ENCODE measurements around the gene SPAST. TPM values are rescaled to one million over a fixed set of nuclear protein-coding genes. Genes with fewer than 3 reads are reported as not detected.
"Not testable (repeated sequence)": the region's sequence is repeated elsewhere in the genome, so short reads cannot be mapped to it uniquely, and the experiment has no call there.

The SPAST gene, protein sequence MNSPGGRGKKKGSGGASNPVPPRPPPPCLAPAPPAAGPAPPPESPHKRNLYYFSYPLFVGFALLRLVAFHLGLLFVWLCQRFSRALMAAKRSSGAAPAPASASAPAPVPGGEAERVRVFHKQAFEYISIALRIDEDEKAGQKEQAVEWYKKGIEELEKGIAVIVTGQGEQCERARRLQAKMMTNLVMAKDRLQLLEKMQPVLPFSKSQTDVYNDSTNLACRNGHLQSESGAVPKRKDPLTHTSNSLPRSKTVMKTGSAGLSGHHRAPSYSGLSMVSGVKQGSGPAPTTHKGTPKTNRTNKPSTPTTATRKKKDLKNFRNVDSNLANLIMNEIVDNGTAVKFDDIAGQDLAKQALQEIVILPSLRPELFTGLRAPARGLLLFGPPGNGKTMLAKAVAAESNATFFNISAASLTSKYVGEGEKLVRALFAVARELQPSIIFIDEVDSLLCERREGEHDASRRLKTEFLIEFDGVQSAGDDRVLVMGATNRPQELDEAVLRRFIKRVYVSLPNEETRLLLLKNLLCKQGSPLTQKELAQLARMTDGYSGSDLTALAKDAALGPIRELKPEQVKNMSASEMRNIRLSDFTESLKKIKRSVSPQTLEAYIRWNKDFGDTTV
- total RNA-seq = 18.4 and 18.5 TPM in 2 replicates

DNA sequence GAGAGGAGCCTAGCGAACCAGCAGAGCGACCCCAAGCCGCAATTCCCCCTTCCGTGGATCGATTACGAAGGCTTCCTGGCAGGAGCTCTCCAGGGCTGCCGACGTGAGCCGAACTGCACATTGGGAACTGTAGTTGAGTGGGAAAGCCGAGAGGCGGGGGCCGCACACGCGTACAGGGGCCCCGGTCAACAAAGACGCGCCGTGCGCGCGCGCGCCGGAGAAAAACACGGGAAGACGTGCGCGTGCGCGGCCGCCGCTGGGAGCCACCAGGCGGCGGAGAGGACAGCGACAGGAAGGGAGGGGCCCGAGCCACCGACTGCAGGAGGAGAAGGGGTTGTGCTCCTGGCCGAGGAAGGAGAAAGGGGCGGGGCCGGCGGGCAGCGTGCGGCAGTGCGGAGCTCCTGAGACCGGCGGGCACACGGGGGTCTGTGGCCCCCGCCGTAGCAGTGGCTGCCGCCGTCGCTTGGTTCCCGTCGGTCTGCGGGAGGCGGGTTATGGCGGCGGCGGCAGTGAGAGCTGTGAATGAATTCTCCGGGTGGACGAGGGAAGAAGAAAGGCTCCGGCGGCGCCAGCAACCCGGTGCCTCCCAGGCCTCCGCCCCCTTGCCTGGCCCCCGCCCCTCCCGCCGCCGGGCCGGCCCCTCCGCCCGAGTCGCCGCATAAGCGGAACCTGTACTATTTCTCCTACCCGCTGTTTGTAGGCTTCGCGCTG is at the start of gene SPAST:
Gene SPAST, plus strand, starts transcription at position 247 of the 711 bp plus-strand sequence. Its CDS starts 276 bp downstream, at position 523.
- no peaks in the 10 kb centered on the region for H3K27me3 Mint-ChIP-seq (ENCODE audit: low read depth)
- peak; percentile 95 for DNase-seq (ENCODE audit: low spot score)
- H3K4me3 Mint-ChIP-seq (ENCODE audit: low read depth) = peak within 1 kb of the TSS; percentile 96
- H3K36me3 Mint-ChIP-seq (ENCODE audit: low read depth) = peaks cover 5% of the 10 kb centered on the region
- intact Hi-C loops (cut with micrococcal nuclease) = loop anchor here (1.0 kb wide), 5 partner anchors 24 to 294 kb away; partner anchors contain the start of genes BIRC6, DPY30, MEMO1 and SLC30A6
- H3K27ac Mint-ChIP-seq = peak within 1 kb of the TSS; percentile 89
- no peaks in the 10 kb centered on the region for H3K9me3 Mint-ChIP-seq
- H3K4me1 Mint-ChIP-seq (ENCODE audit: low read depth) = peaks cover 18% of the 10 kb centered on the region

DNA sequence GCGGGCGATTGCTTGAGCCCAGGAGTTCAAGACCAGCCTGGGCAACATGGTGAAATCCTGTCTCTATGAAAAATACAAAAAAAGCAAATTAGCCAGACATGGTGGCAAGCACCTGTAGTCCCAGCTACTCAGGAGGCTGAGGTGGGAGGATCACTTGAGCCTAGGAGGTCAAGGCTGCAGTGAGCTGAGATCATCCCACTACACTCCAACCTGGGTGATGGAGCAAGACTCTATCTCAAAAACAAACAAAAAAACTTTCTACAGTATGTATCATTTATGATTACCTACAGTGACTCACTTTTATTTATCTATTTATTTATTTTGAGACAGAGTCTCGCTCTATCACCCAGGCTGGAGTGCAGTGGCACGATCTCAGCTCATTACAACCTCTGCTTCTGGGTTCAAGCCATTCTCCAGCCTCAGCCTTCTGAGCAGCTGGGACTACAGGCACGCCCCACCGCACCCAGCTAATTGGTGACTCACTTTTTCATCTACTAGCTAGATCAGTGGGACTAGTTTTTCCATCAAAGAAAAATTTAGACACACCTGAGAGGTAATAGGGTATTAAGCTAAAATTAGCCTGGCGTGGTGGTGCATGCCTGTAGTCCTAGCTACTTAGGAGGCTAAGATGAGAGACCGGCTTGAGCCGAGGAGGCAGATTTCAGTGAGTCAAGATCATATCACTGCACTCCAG is 44.4 kb upstream of the SPAST start:
- not testable (repeated sequence) for H3K27ac Mint-ChIP-seq; H3K4me3 Mint-ChIP-seq (ENCODE audit: low read depth); DNase-seq (ENCODE audit: low spot score); H3K4me1 Mint-ChIP-seq (ENCODE audit: low read depth); H3K27me3 Mint-ChIP-seq (ENCODE audit: low read depth); H3K9me3 Mint-ChIP-seq
- intact Hi-C loops (cut with micrococcal nuclease) = loop anchor here (10.0 kb wide), 1 partner anchor 336 kb away; the partner anchor contains the start of gene BIRC6
- H3K36me3 Mint-ChIP-seq (ENCODE audit: low read depth) = peaks cover 24% of the 10 kb centered on the region

DNA sequence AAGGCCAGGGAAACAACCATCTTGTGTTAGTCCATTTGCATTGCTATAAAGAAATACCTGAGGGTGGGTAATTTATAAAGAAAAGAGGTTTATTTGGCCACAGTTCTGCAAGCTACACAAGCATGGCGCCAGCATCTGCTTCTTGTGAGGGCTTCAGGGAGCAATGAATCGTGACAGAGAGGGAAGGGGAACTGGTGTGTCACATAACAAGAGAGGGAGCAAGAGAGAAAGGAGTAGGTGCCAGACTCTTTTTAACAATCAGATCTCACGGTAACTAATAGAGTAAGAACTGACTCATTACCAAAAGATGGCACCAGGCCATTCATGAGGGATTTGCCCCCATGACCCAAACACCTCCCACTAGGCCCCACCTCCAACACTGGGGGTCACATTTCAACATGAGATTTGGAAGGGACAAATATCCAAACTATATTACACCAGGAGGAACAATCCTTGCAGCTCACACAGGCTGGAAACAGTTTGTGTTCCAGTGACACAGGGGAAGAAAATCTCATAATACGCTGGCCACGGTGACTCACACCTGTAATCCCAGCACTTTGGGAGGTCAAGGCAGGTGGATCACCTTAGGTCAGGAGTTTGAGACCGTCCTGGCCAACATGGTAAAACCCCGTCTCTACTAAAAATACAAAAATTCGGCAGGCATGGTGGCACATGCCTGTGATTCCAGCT is 29.0 kb upstream of the SPAST start:
- Mint-ChIP-seq H3K27ac (peak overlapping the region; percentile 11), H3K4me1 (ENCODE audit: low read depth) (peaks cover 12% of the 10 kb centered on the region), H3K36me3 (ENCODE audit: low read depth) (peaks cover 26% of the 10 kb centered on the region)
- intact Hi-C loops (cut with micrococcal nuclease); H3K9me3 Mint-ChIP-seq; H3K4me3 Mint-ChIP-seq (ENCODE audit: low read depth); H3K27me3 Mint-ChIP-seq (ENCODE audit: low read depth); DNase-seq (ENCODE audit: low spot score): not testable (repeated sequence)

DNA sequence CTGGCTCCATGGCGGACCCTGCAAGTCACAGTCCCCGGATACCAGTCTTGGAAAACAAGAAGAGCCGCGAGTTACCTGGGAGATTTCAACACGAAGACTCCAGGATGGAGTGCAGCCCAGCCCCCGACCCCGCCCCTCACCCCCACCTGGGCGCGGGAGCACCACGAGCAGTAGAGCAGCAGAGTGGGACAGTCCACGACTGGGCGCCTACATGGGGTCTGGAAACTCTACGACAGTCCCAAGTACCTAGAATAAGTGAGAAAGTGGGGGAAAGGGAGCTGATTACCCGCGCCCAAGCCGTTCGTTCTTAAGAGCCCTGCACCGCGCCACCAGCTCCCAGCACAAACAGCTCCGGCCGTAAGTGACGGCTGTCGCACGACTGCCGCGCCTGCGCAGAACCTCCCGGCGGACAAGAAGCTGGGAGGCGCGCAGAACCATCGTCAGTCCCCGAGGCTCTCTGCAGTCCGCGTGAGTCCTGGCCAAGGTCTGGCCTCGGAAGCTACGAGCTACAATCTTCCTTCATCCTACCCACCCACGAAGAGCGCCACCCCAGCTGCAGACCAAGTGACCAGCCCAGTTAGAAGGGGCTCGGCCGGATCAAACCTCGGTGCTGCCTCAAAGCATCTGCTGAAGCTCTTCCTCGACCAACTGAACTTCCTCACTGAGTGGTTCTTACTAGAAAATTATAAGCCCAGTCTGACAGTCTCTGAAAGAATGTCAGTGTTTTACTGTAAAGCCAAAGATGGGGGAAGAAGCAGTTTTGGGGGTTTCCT is 23.7 kb upstream of the SPAST start, which contains the start of gene DPY30:
Gene DPY30, minus strand, starts transcription at position 359 of the 773 bp plus-strand sequence. Its CDS starts 349 bp downstream, at position 10.
- peaks cover 7% of the 10 kb centered on the region for H3K4me1 Mint-ChIP-seq (ENCODE audit: low read depth)
- no peaks in the 10 kb centered on the region for H3K27me3 Mint-ChIP-seq (ENCODE audit: low read depth)
- peak within 1 kb of the TSS; percentile 83 for H3K4me3 Mint-ChIP-seq (ENCODE audit: low read depth)
- H3K36me3 Mint-ChIP-seq (ENCODE audit: low read depth) = peaks cover 4% of the 10 kb centered on the region
- no peaks in the 10 kb centered on the region for H3K9me3 Mint-ChIP-seq
- H3K27ac Mint-ChIP-seq = peak within 1 kb of the TSS; percentile 83
- DNase-seq (ENCODE audit: low spot score) = peak; percentile 88
- intact Hi-C loops (cut with micrococcal nuclease) = loop anchor here (1.0 kb wide), 2 partner anchors 24 to 28 kb away; partner anchors contain the start of genes MEMO1 and SPAST

DNA sequence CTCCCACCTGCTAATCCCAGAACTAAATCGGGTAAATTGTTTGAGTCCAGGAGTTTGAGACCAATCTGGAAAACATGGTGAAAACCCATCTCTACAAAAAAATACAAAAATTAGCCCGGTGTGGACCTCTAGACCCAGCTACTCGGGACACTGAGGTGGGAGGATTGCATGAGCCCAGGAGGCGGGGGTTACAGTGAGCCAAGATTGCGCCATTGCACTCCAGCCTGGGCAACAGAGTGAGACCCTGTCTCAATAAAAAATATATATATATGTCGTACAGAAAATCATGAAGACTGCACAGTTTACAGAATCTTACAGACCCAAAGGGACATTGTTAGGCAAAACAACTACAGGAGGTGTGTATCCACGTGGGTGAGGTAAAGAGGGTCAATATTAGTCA is 19.8 kb upstream of the SPAST start:
- Mint-ChIP-seq H3K4me3 (ENCODE audit: low read depth) (no peak overlapping the region), H3K27ac (no peak overlapping the region)

GRCh38 chr2:32051836-32052439 is 11.4 kb upstream of the SPAST start:
- Mint-ChIP-seq H3K9me3 (no peaks in the 10 kb centered on the region), H3K36me3 (ENCODE audit: low read depth) (no peaks in the 10 kb centered on the region), H3K27ac (no peak overlapping the region), H3K4me1 (ENCODE audit: low read depth) (no peaks in the 10 kb centered on the region), H3K4me3 (ENCODE audit: low read depth) (no peak overlapping the region), H3K27me3 (ENCODE audit: low read depth) (no peaks in the 10 kb centered on the region)
- DNase-seq (ENCODE audit: low spot score) = no peak
- intact Hi-C loops (cut with micrococcal nuclease) = no loop called here

More for the DNA sequence above, 19.8 kb upstream of the SPAST start:
- no peak for DNase-seq (ENCODE audit: low spot score)
- H3K27me3 Mint-ChIP-seq (ENCODE audit: low read depth) = no peaks in the 10 kb centered on the region
- no peaks in the 10 kb centered on the region for H3K36me3 Mint-ChIP-seq (ENCODE audit: low read depth)
- H3K4me1 Mint-ChIP-seq (ENCODE audit: low read depth) = peaks cover 7% of the 10 kb centered on the region
- H3K9me3 Mint-ChIP-seq = no peaks in the 10 kb centered on the region
- intact Hi-C loops (cut with micrococcal nuclease) = no loop called here

- H3K4me1 Mint-ChIP-seq (ENCODE audit: low read depth); H3K27ac Mint-ChIP-seq; DNase-seq (ENCODE audit: low spot score); H3K4me3 Mint-ChIP-seq (ENCODE audit: low read depth); intact Hi-C loops (cut with micrococcal nuclease); H3K36me3 Mint-ChIP-seq (ENCODE audit: low read depth); H3K27me3 Mint-ChIP-seq (ENCODE audit: low read depth); H3K9me3 Mint-ChIP-seq: not testable (repeated sequence)
Observed at GRCh38 chr2:32054583-32054982, 8.8 kb upstream of the SPAST start.

- no peak for DNase-seq (ENCODE audit: low spot score)
- Mint-ChIP-seq H3K4me3 (ENCODE audit: low read depth) (no peak overlapping the region), H3K36me3 (ENCODE audit: low read depth) (no peaks in the 10 kb centered on the region), H3K9me3 (no peaks in the 10 kb centered on the region), H3K27ac (no peak overlapping the region), H3K4me1 (ENCODE audit: low read depth) (peaks cover 6% of the 10 kb centered on the region), H3K27me3 (ENCODE audit: low read depth) (no peaks in the 10 kb centered on the region)
- intact Hi-C loops (cut with micrococcal nuclease) = no loop called here
Observed at GRCh38 chr2:32058130-32058529, 5.2 kb upstream of the SPAST start.

DNA sequence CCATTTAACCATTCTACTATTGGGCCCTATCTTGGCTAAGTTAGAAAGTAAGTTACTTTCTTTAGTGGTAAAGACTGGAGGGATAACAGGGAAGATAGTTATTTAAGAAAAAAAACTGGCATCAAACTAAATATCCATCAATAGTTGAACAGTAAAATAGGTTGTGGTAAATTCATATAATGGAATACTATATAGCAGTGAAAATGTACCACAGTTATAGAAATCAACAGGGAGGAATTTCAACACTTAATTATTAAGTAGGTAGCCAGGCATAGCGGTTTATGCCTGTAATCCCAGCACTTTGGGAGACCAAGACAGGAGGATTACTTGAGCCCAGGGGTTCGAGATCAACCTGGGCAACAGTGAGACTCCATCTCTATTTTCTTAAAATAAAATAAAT is 3.1 kb upstream of the SPAST start:
- Mint-ChIP-seq H3K4me3 (ENCODE audit: low read depth) (no peak overlapping the region), H3K27me3 (ENCODE audit: low read depth) (no peaks in the 10 kb centered on the region), H3K4me1 (ENCODE audit: low read depth) (peaks cover 8% of the 10 kb centered on the region), H3K36me3 (ENCODE audit: low read depth) (no peaks in the 10 kb centered on the region), H3K9me3 (no peaks in the 10 kb centered on the region), H3K27ac (no peak overlapping the region)
- intact Hi-C loops (cut with micrococcal nuclease) = no loop called here
- DNase-seq (ENCODE audit: low spot score) = no peak

- Mint-ChIP-seq H3K27ac (no peak overlapping the region), H3K4me1 (ENCODE audit: low read depth) (peaks cover 16% of the 10 kb centered on the region), H3K27me3 (ENCODE audit: low read depth) (no peaks in the 10 kb centered on the region), H3K36me3 (ENCODE audit: low read depth) (peaks cover 5% of the 10 kb centered on the region), H3K9me3 (no peaks in the 10 kb centered on the region), H3K4me3 (ENCODE audit: low read depth) (peak overlapping the region; percentile 96)
- intact Hi-C loops (cut with micrococcal nuclease) = no loop called here
- no peak for DNase-seq (ENCODE audit: low spot score)
Observed at GRCh38 chr2:32061430-32061829, 1.9 kb upstream of the SPAST start.
